IMR-90 (cell line): ENCODE data around the gene MFNG. TPM values are rescaled to one million over a fixed set of nuclear protein-coding genes. Genes with fewer than 3 reads are reported as not detected.
A peak's percentile ranks its signal among the peaks of the same experiment; 100 is the strongest.

Source experiments
- ATAC-seq: fragments of 200-7000 bp; cut with Tn5 transposase; 2 replicates; pipeline ENCODE4 v1.9.1; 2020; ENCODE audit warnings: low read depth, mild to moderate bottlenecking, moderate library complexity
- BruUV-seq: library from RNA; stranded (reverse); fragments of 400-500 nt; replicated peaks from 2 replicates; lab custom pipeline; 2021; lab: Mats Ljungman, UMichigan
- CTCF ChIA-PET: fragments of 300-600 bp; formaldehyde crosslinking; extraction: SDS; loops from one replicate; lab custom pipeline; 2021; ENCODE audit warnings: antibody characterized with exemption; lab: Yijun Ruan, JAX
- POLR2A ChIA-PET: fragments of 300-600 bp; sonication (Branson Sonifier 250); formaldehyde crosslinking; loops from one replicate; lab custom pipeline; 2022; ENCODE audit warnings: antibody characterized with exemption; ENCODE audit not compliant: unreplicated experiment; lab: Charles Lee
- DNase-seq: peaks from one replicate; pipeline ENCODE4 v3.0.0; 2013
- H2AFZ ChIP-seq: replicated peaks from 2 replicates; pipeline ENCODE3; 2013; ENCODE audit warnings: low read length, mild to moderate bottlenecking; ENCODE audit not compliant: poor library complexity
- H2AK5ac ChIP-seq: 2 replicates; pipeline ENCODE4 v1.6.1; 2013; ENCODE audit warnings: low read depth, low read length, inconsistent platforms
- H2AK9ac ChIP-seq: replicated peaks from 2 replicates; pipeline ENCODE3; 2013; ENCODE audit warnings: mild to moderate bottlenecking, low read depth, low read length, moderate library complexity; ENCODE audit not compliant: poor library complexity
- H2BK120ac ChIP-seq: 2 replicates; pipeline ENCODE4 v1.6.1; 2013; ENCODE audit warnings: low read depth, low read length, inconsistent platforms
- H2BK15ac ChIP-seq: 3 replicates; pipeline ENCODE4 v1.6.1; 2013; ENCODE audit warnings: low read depth, low read length, inconsistent platforms
- H2BK20ac ChIP-seq: 2 replicates; pipeline ENCODE4 v1.6.1; 2013; ENCODE audit warnings: low read depth, mild to moderate bottlenecking, inconsistent platforms, low read length, moderate library complexity
- H2BK5ac ChIP-seq: 2 replicates; pipeline ENCODE4 v1.6.1; 2013; ENCODE audit warnings: mild to moderate bottlenecking, low read depth, low read length, inconsistent platforms; ENCODE audit not compliant: poor library complexity, severe bottlenecking
- H3K14ac ChIP-seq: replicated peaks from 2 replicates; pipeline ENCODE4 v1.6.1; 2013; ENCODE audit warnings: low read depth, low read length, inconsistent platforms
- H3K18ac ChIP-seq: 2 replicates; pipeline ENCODE4 v1.6.1; 2013; ENCODE audit warnings: low read depth, low read length, control low read depth
- H3K23ac ChIP-seq: 2 replicates; pipeline ENCODE4 v1.6.1; 2013; ENCODE audit warnings: low read depth, low read length, inconsistent platforms
- H3K27ac ChIP-seq: 2 replicates; pipeline ENCODE4 v1.5.1; 2013; ENCODE audit warnings: mild to moderate bottlenecking, control low read depth, low read length; ENCODE audit not compliant: insufficient read depth
- H3K27me3 ChIP-seq: 2 replicates; pipeline ENCODE4 v1.6.1; 2013; ENCODE audit warnings: low read length; ENCODE audit not compliant: control insufficient read depth, insufficient read depth
- H3K36me3 ChIP-seq: 2 replicates; pipeline ENCODE4 v1.6.1; 2013; ENCODE audit warnings: low read length, mixed read lengths; ENCODE audit not compliant: control insufficient read depth, insufficient read depth
- H3K4ac ChIP-seq: 2 replicates; pipeline ENCODE4 v1.6.1; 2013; ENCODE audit warnings: low read depth, low read length, inconsistent platforms
- H3K4me1 ChIP-seq: 2 replicates; pipeline ENCODE4 v1.6.1; 2013; ENCODE audit warnings: low read length, mixed read lengths; ENCODE audit not compliant: control insufficient read depth, insufficient read depth
- H3K4me2 ChIP-seq: 2 replicates; pipeline ENCODE4 v1.6.1; 2013; ENCODE audit warnings: low read depth, mild to moderate bottlenecking, control low read depth, low read length, moderate library complexity
- H3K4me3 ChIP-seq: 2 replicates; pipeline ENCODE4 v1.5.1; 2013; ENCODE audit warnings: low read depth, mild to moderate bottlenecking, control low read depth, low read length, moderate library complexity; ENCODE audit not compliant: insufficient read depth
- H3K56ac ChIP-seq: 2 replicates; pipeline ENCODE4 v1.6.1; 2013; ENCODE audit warnings: low read length, inconsistent platforms; ENCODE audit not compliant: insufficient read depth; ENCODE audit errors: extremely low read depth
- H3K79me1 ChIP-seq, 2 experiments: 2 replicates each; pipeline ENCODE4 v1.6.1; 2013; ENCODE audit warnings: low read length in 2 of 2, inconsistent platforms in 1 of 2, low read depth in 1 of 2
- H3K9ac ChIP-seq: 2 replicates; pipeline ENCODE4 v1.6.1; 2013; ENCODE audit warnings: low read depth, low read length, control low read depth
- H3K9me1 ChIP-seq: 2 replicates; pipeline ENCODE4 v1.6.1; 2013; ENCODE audit warnings: low read length, inconsistent platforms; ENCODE audit not compliant: insufficient read depth
- H3K9me3 ChIP-seq: 2 replicates; pipeline ENCODE4 v1.6.1; 2013; ENCODE audit warnings: low read length; ENCODE audit not compliant: control insufficient read depth, insufficient read depth
- H4K20me1 ChIP-seq: 2 replicates; pipeline ENCODE4 v1.6.1; 2013; ENCODE audit warnings: low read length, inconsistent platforms; ENCODE audit not compliant: insufficient read depth
- H4K5ac ChIP-seq: 2 replicates; pipeline ENCODE4 v1.6.1; 2013; ENCODE audit warnings: mild to moderate bottlenecking, low read depth, low read length, control low read depth
- H4K8ac ChIP-seq, 2 experiments: 2 replicates each; pipeline ENCODE4 v1.6.1; 2013; ENCODE audit warnings: low read depth in 2 of 2, low read length in 2 of 2, control low read depth in 1 of 2, inconsistent platforms in 1 of 2
- H4K91ac ChIP-seq: 2 replicates; pipeline ENCODE4 v1.6.1; 2013; ENCODE audit warnings: low read depth, low read length, inconsistent platforms; ENCODE audit not compliant: insufficient read depth
- BHLHE40 ChIP-seq: fragments of 150-350 bp; IDR thresholded peaks from 2 replicates; pipeline ENCODE4 v1.6.1; 2016; ENCODE audit warnings: mild to moderate bottlenecking, low read depth, low read length
- ELK1 ChIP-seq: fragments of 150-350 bp; IDR thresholded peaks from 2 replicates; pipeline ENCODE4 v1.6.1; 2016; ENCODE audit warnings: low read depth, mild to moderate bottlenecking, low read length, moderate library complexity, borderline replicate concordance
- FOS ChIP-seq: fragments of 150-350 bp; IDR thresholded peaks from 2 replicates; pipeline ENCODE4 v1.6.1; 2016; ENCODE audit warnings: low read depth, low read length
- MAFK ChIP-seq: IDR thresholded peaks from 2 replicates; pipeline ENCODE4 v1.6.1; 2012; ENCODE audit warnings: low read depth, low read length, improper control_type of control experiment
- MAZ ChIP-seq: IDR thresholded peaks from 2 replicates; pipeline ENCODE4 v1.6.1; 2012; ENCODE audit warnings: low read depth, mild to moderate bottlenecking, low read length, improper control_type of control experiment, moderate library complexity, borderline replicate concordance
- NFE2L2 ChIP-seq: fragments of 150-350 bp; IDR thresholded peaks from 2 replicates; pipeline ENCODE4 v1.6.1; 2016; ENCODE audit warnings: low read depth, mild to moderate bottlenecking, low read length
- POLR2A ChIP-seq: IDR thresholded peaks from 2 replicates; pipeline ENCODE4 v1.6.1; 2012; ENCODE audit warnings: mild to moderate bottlenecking, low read depth, low read length
- RAD21 ChIP-seq: IDR thresholded peaks from 2 replicates; pipeline ENCODE4 v1.6.1; 2012; ENCODE audit warnings: low read length, improper control_type of control experiment
- RCOR1 ChIP-seq: IDR thresholded peaks from 2 replicates; pipeline ENCODE4 v1.6.1; 2012; ENCODE audit warnings: mild to moderate bottlenecking, low read length, improper control_type of control experiment; ENCODE audit not compliant: insufficient replicate concordance
- SMC3 ChIP-seq: fragments of 150-350 bp; IDR thresholded peaks from 2 replicates; pipeline ENCODE4 v1.6.1; 2016; ENCODE audit warnings: low read depth, mild to moderate bottlenecking, antibody characterized with exemption, low read length, moderate library complexity
- WGBS, 2 experiments: methylation state at CpG; one replicate each; pipeline versions ENCODE4 v1.1.5 to v1.1.7; 2013; ENCODE audit warnings: missing lambda C conversion rate in 2 of 2; ENCODE audit not compliant: insufficient read length in 1 of 2; ENCODE audit errors: extremely low coverage in 2 of 2; 5-methylcytosine and 5-hydroxymethylcytosine counted together
- dilution Hi-C: fragments of 300-500 bp; cut with HindIII; formaldehyde crosslinking; loops from one replicate; pipeline ENCODE4 v1.14.3; 2018; ENCODE audit warnings: low sequenced_read_pairs; ENCODE audit not compliant: unreplicated experiment
- in situ Hi-C: fragments of 300-500 bp; cut with MboI; formaldehyde crosslinking; loops from 3 replicates; pipeline ENCODE4 v1.14.3; 2019; ENCODE audit warnings: low sequenced_read_pairs, inconsistent platforms, mixed read lengths
- intact Hi-C: fragments of 100-400 bp; cut with micrococcal nuclease; formaldehyde crosslinking; loops from 2 replicates; pipeline ENCODE4 v1.10.0; 2022
- polyA plus RNA-seq, 3 experiments: library from polyadenylated mRNA; depleted of rRNA; stranded (reverse); fragments of >200 nt; gene quantifications; 2 replicates each; pipeline ENCODE4 v1.2.3, GENCODE V29; 2012; ENCODE audit warnings: low replicate concordance in 1 of 3
- total RNA-seq: library from RNA; depleted of rRNA; stranded (reverse); fragments of >200 nt; gene quantifications from 2 replicates; pipeline ENCODE4 v1.2.3, GENCODE V29; 2012

MFNG gene
- total and polyA plus RNA-seq, 2 of the 4 experiments (the other 2 are of a cell fraction): 0.15 TPM; not detected in 1

- intact Hi-C loops: no loop called here
- Histone ChIP-seq H3K4me1 (peaks cover 15% of the 10 kb centered on the region), H3K14ac (peak overlapping the region; percentile 46), H2BK20ac (peak overlapping the region; percentile 82), H3K9me3 (no peaks in the 10 kb centered on the region), H4K20me1 (no peaks in the 10 kb centered on the region), H2AFZ (peak overlapping the region; percentile 92), H3K56ac (peak overlapping the region; percentile 39), H3K36me3 (no peaks in the 10 kb centered on the region), H2AK9ac (peak overlapping the region; percentile 85), H3K79me1 (peaks cover 0 to 9% of the 10 kb centered on the region in 2 experiments; a peak in 1 of 4 replicates), H4K5ac (peak overlapping the region; percentile 6; the same call in 1 of the 2 replicates), H3K4me2 (peak overlapping the region; percentile 15; the same call in 1 of the 2 replicates), H2BK5ac (peak overlapping the region; percentile 85), H3K9me1 (peaks cover 22% of the 10 kb centered on the region), H3K18ac (peak overlapping the region; percentile 20; the same call in 1 of the 2 replicates), H3K23ac (peak overlapping the region; percentile 32; the same call in 1 of the 2 replicates), H2AK5ac (peak overlapping the region; percentile 99), H2BK15ac (peak overlapping the region; percentile 98), H3K4me3 (no peak overlapping the region), H4K91ac (peak overlapping the region; percentile 100), H3K27me3 (no peaks in the 10 kb centered on the region), H4K8ac (peak overlapping the region; percentile 93 to 98), H2BK120ac (peak overlapping the region; percentile 86), H3K9ac (no peak overlapping the region), H3K4ac (peak overlapping the region; percentile 93), H3K27ac (peak overlapping the region; percentile 40)
- ChIA-PET POLR2A (no interaction called here), CTCF (no interaction called here)
- peak; percentile 16 for ATAC-seq
- in situ Hi-C loops: no loop called here
- no CpG with 5 or more reads among the region's 7 CpGs for WGBS, 2 experiments
- BruUV-seq: no TSS peak
- TF ChIP-seq ELK1 (no peak), RCOR1 (no peak), POLR2A (no peak), MAZ (no peak), BHLHE40 (no peak), RAD21 (no peak), FOS (no peak), NFE2L2 (no peak), SMC3 (no peak), MAFK (no peak)
- DNase-seq: no peak
- dilution Hi-C loops: no loop called here
Observed at GRCh38 chr22:37525746-37526350, 39.7 kb upstream of the MFNG start.
